HEK293T (cell line): ENCODE data around the gene SIGLEC7.

Experiments
- ARNT ChIP-seq: fragments of 450-650 bp; IDR thresholded peaks from 2 replicates; pipeline ENCODE4 v1.6.1; 2017; ENCODE audit warnings: mild to moderate bottlenecking
- BHLHE40 ChIP-seq: fragments of 450-650 bp; IDR thresholded peaks from 2 replicates; pipeline ENCODE4 v1.6.1; 2016; ENCODE audit warnings: mild to moderate bottlenecking, moderate library complexity, borderline replicate concordance
- CTBP1 ChIP-seq: fragments of 450-650 bp; IDR thresholded peaks from 2 replicates; pipeline ENCODE4 v1.6.1; 2016; ENCODE audit warnings: borderline replicate concordance
- FOXA1 ChIP-seq: fragments of 450-650 bp; IDR thresholded peaks from 2 replicates; pipeline ENCODE4 v1.6.1; 2016; ENCODE audit warnings: mild to moderate bottlenecking
- FOXM1 ChIP-seq: fragments of 450-650 bp; IDR thresholded peaks from 2 replicates; pipeline ENCODE4 v1.6.1; 2017; ENCODE audit warnings: mild to moderate bottlenecking, borderline replicate concordance
- HDGF ChIP-seq: fragments of 450-650 bp; IDR thresholded peaks from 2 replicates; pipeline ENCODE4 v1.6.1; 2017; ENCODE audit warnings: antibody characterized with exemption, borderline replicate concordance
- LEF1 ChIP-seq: fragments of 450-650 bp; IDR thresholded peaks from 2 replicates; pipeline ENCODE4 v1.6.1; 2017; ENCODE audit warnings: mild to moderate bottlenecking, borderline replicate concordance
- PKNOX1 ChIP-seq: fragments of 450-650 bp; IDR thresholded peaks from 2 replicates; pipeline ENCODE4 v1.6.1; 2016
- TARDBP ChIP-seq: fragments of 450-650 bp; IDR thresholded peaks from 2 replicates; pipeline ENCODE4 v1.6.1; 2016

GRCh38 chr19:51146751-51147150, 4.7 kb downstream of the SIGLEC7 start:
- no peak for TF ChIP-seq HDGF
- no peak for TF ChIP-seq LEF1
- no peak for TF ChIP-seq CTBP1
- no peak for TF ChIP-seq FOXA1
- TF ChIP-seq FOXM1 = no peak
- no peak for TF ChIP-seq TARDBP
- TF ChIP-seq BHLHE40 = no peak
- TF ChIP-seq ARNT = no peak
- no peak for TF ChIP-seq PKNOX1
